WI38 (cell line): ENCODE measurements around the gene CDK4.

Source experiments
- H3K4me3 ChIP-seq: 2 replicates; pipeline ENCODE4 v1.5.1; 2011; ENCODE audit warnings: low read depth, mild to moderate bottlenecking, control low read depth, low read length
- CTCF ChIP-seq: IDR thresholded peaks from 2 replicates; pipeline ENCODE4 v1.5.1; 2012; ENCODE audit warnings: low read depth, mild to moderate bottlenecking, control low read depth, low read length

The CDK4 gene

GRCh38 chr12:57708296-57708695 lies 43.8 kb downstream of the CDK4 start:
- TF ChIP-seq CTCF = no peak
- H3K4me3 ChIP-seq = no peak overlapping the region

GRCh38 chr12:57707250-57707649 lies 44.9 kb downstream of the CDK4 start:
- TF ChIP-seq CTCF = no peak
- no peak overlapping the region for H3K4me3 ChIP-seq

- TF ChIP-seq CTCF = no peak
- H3K4me3 ChIP-seq = no peak overlapping the region
Measured at GRCh38 chr12:57700317-57700716, 51.8 kb downstream of the CDK4 start.

- H3K4me3 ChIP-seq = no peak overlapping the region
- TF ChIP-seq CTCF = no peak
Measured at GRCh38 chr12:57698414-57698813, 53.7 kb downstream of the CDK4 start.
